Stimulated activated CD8-positive, alpha-beta memory T cell treated with anti-CD3 and anti-CD28 coated beads, Interleukin-7, amount 100 ng/mL, for 1 hour (primary cell): ENCODE data around the gene FADS3.

Source experiments
- DNase-seq, 2 donors: peaks; one replicate each; pipeline ENCODE4 v3.0.0-alpha.2; 2020; ENCODE audit warnings: low read depth in 2 of 2

The FADS3 gene

GRCh38 chr11:61913699-61914395, 22.5 kb upstream of the FADS3 start:
- no peak for DNase-seq

- no peak for DNase-seq
Measured at GRCh38 chr11:61912991-61913698, 21.8 kb upstream of the FADS3 start.

- no peak for DNase-seq
Measured at GRCh38 chr11:61912530-61912898, 21.2 kb upstream of the FADS3 start.

- no peak for DNase-seq
Measured at GRCh38 chr11:61911701-61912529, 20.6 kb upstream of the FADS3 start.

GRCh38 chr11:61911128-61911700, 19.9 kb upstream of the FADS3 start:
- no peak for DNase-seq

GRCh38 chr11:61910187-61911127, 19.1 kb upstream of the FADS3 start:
- DNase-seq: no peak

- DNase-seq: no peak
Measured at GRCh38 chr11:61908730-61909316, 17.5 kb upstream of the FADS3 start.

- DNase-seq: no peak
Measured at GRCh38 chr11:61907871-61908729, 16.8 kb upstream of the FADS3 start.

GRCh38 chr11:61907282-61907681, 15.9 kb upstream of the FADS3 start:
- DNase-seq: no peak

GRCh38 chr11:61906522-61906909, 15.2 kb upstream of the FADS3 start:
- DNase-seq: no peak

- DNase-seq: no peak
Measured at GRCh38 chr11:61905801-61906521, 14.6 kb upstream of the FADS3 start.

GRCh38 chr11:61905067-61905696, 13.8 kb upstream of the FADS3 start:
- no peak for DNase-seq

GRCh38 chr11:61904539-61905048, 13.2 kb upstream of the FADS3 start:
- DNase-seq: no peak

- DNase-seq: no peak
Measured at GRCh38 chr11:61903845-61904244, 12.5 kb upstream of the FADS3 start.

- DNase-seq: no peak
Measured at GRCh38 chr11:61902313-61902712, 11.0 kb upstream of the FADS3 start.

GRCh38 chr11:61901397-61901796, 10.1 kb upstream of the FADS3 start:
- no peak for DNase-seq

- no peak for DNase-seq
Measured at GRCh38 chr11:61900251-61900650, 8.9 kb upstream of the FADS3 start.

GRCh38 chr11:61899146-61899841, 7.9 kb upstream of the FADS3 start:
- DNase-seq: peak; percentile 87 to 93
